NB4 (cell line): ENCODE measurements around the gene PPID.

Source experiments
- DNase-seq: peaks from one replicate; pipeline ENCODE4 v3.0.0; 2010; ENCODE audit warnings: low read depth
- H3K4me3 ChIP-seq: one replicate; pipeline ENCODE4 v1.5.1; 2011; ENCODE audit warnings: mild to moderate bottlenecking, low read depth, low read length, moderate library complexity
- CTCF ChIP-seq: IDR thresholded peaks from one replicate; pipeline ENCODE4 v1.5.1; 2012; ENCODE audit warnings: low read depth, low read length
- MAX ChIP-seq: IDR thresholded peaks from 2 replicates; pipeline ENCODE4 v1.6.1; 2011; ENCODE audit warnings: low read depth, low read length
- MYC ChIP-seq: IDR thresholded peaks from 2 replicates; pipeline ENCODE4 v1.6.1; 2011; ENCODE audit warnings: low read depth, low read length
- POLR2A ChIP-seq: IDR thresholded peaks from 2 replicates; pipeline ENCODE4 v1.6.1; 2011; ENCODE audit warnings: mild to moderate bottlenecking; ENCODE audit not compliant: insufficient read length; ENCODE audit errors: extremely low read depth

Gene PPID

DNA sequence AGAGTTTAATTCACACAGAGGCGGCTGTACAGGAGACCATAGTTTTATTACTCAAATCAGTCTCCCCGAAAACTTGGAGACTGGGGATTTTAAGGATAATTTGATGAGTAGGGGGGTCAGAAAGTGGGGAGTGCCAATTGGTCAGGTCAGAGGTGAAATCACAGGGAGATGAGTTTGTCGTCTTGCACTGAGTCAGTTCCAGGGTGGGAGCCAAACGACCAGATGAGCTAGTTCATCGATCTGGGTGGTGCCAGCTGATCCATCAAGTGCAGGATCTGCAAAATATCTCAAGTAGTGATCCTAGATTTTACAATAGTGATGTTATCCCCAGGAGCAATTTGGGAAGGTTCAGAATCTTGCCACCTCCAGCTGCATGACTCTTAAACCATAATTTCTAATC, 47.1 kb downstream of the PPID start:
- TF ChIP-seq CTCF (no peak), MYC (no peak), MAX (no peak)
- no peak overlapping the region for H3K4me3 ChIP-seq
- no peak for DNase-seq

- no peak for TF ChIP-seq MAX
- DNase-seq = no peak
- no peak overlapping the region for H3K4me3 ChIP-seq
Observed at GRCh38 chr4:158673633-158674032, 49.6 kb downstream of the PPID start.

- peak; percentile 35 for TF ChIP-seq CTCF
- TF ChIP-seq MYC = peak; percentile 76
- TF ChIP-seq MAX = peak; percentile 47
- peak; percentile 29 for TF ChIP-seq POLR2A
- peak; percentile 99 for DNase-seq
- peak within 1 kb of the TSS; percentile 96 for H3K4me3 ChIP-seq
Observed at GRCh38 chr4:158671915-158672806, 51.0 kb downstream of the PPID start, which contains the start of gene ETFDH. ETFDH (plus strand) TSS chr4:158672296; CDS start chr4:158672457, 161 bp downstream.

GRCh38 chr4:158671665-158671914, 51.6 kb downstream of the PPID start, which contains the start of gene C4orf46:
C4orf46 (minus strand) TSS chr4:158671887; CDS start chr4:158671801, 86 bp downstream.
- H3K4me3 ChIP-seq = peak within 1 kb of the TSS; percentile 96
- no peak for DNase-seq
- TF ChIP-seq MAX (no peak), POLR2A (peak; percentile 49)

GRCh38 chr4:158670975-158671664, 52.1 kb downstream of the PPID start:
- peak; percentile 67 for DNase-seq
- TF ChIP-seq MYC = 0 out of 2 replicates have a peak, but pooled peaks have one; percentile 30
- no peak for TF ChIP-seq POLR2A
- TF ChIP-seq CTCF = no peak
- peak; percentile 78 for TF ChIP-seq MAX

GRCh38 chr4:158669310-158669709, 53.9 kb downstream of the PPID start:
- DNase-seq = no peak
- H3K4me3 ChIP-seq = peak overlapping the region; percentile 26
- TF ChIP-seq MAX (no peak), MYC (no peak), CTCF (no peak), POLR2A (no peak)

More at GRCh38 chr4:158670975-158671664, 52.1 kb downstream of the PPID start:
- peak overlapping the region; percentile 96 for H3K4me3 ChIP-seq
